Measurements from ENCODE around the gene TNIP2. TPM values are rescaled to one million over a fixed set of nuclear protein-coding genes. Genes with fewer than 3 reads are reported as not detected.

TNIP2 gene
- total and polyA plus RNA-seq, 2 of the 13 experiments (the other 11 are each of a cell fraction or from before 2014, with no cell fraction given) = 25.6 to 38.0 TPM

- peak; percentile 70; the same call in 1 of the 2 replicates for TF ChIP-seq HOXA3 (CRISPR knock-in tag; IDR thresholded peaks at IDR 0.05)
- TF ChIP-seq ZMYM3 (CRISPR knock-in tag; IDR thresholded peaks at IDR 0.05) = peak; percentile 84; the same call in 1 of the 2 replicates
- TF ChIP-seq PHF20 (CRISPR knock-in tag; IDR thresholded peaks at IDR 0.05) = no peak
- TF ChIP-seq ZNF546 (CRISPR knock-in tag; conservative IDR thresholded peaks at IDR 0.05) = no peak
- no peak for TF ChIP-seq CHCHD3 (CRISPR knock-in tag; IDR thresholded peaks at IDR 0.05)
- no peak for TF ChIP-seq NR0B2 (CRISPR knock-in tag; IDR thresholded peaks at IDR 0.05)
- no peak for TF ChIP-seq CBX1 (IDR thresholded peaks at IDR 0.05; ENCODE audit: low read depth)
- no peak for TF ChIP-seq GLI4 (CRISPR knock-in tag; IDR thresholded peaks at IDR 0.05; ENCODE audit: borderline replicate concordance)
- TF ChIP-seq GABPB1 (CRISPR knock-in tag; IDR thresholded peaks at IDR 0.05) = peak; percentile 40; the same call in 1 of the 2 replicates
- no peak for TF ChIP-seq ZSCAN5A (CRISPR knock-in tag; IDR thresholded peaks at IDR 0.05; ENCODE audit: borderline replicate concordance)
- TF ChIP-seq XRCC5 (optimal IDR thresholded peaks at IDR 0.05; ENCODE audit: low read length) = peak; percentile 65
- peak; percentile 76 for TF ChIP-seq FOXA3 (CRISPR knock-in tag; IDR thresholded peaks at IDR 0.05)
- TF ChIP-seq SNAPC4 (CRISPR knock-in tag; IDR thresholded peaks at IDR 0.05) = no peak
- no peak for TF ChIP-seq ZNF20 (CRISPR knock-in tag; IDR thresholded peaks at IDR 0.05)
- no peak for TF ChIP-seq JDP2 (CRISPR knock-in tag; IDR thresholded peaks at IDR 0.05; ENCODE audit: borderline replicate concordance)
- TF ChIP-seq ZNF607 (CRISPR knock-in tag; IDR thresholded peaks at IDR 0.05; ENCODE audit: borderline replicate concordance) = no peak
- TF ChIP-seq, protein P1, sequence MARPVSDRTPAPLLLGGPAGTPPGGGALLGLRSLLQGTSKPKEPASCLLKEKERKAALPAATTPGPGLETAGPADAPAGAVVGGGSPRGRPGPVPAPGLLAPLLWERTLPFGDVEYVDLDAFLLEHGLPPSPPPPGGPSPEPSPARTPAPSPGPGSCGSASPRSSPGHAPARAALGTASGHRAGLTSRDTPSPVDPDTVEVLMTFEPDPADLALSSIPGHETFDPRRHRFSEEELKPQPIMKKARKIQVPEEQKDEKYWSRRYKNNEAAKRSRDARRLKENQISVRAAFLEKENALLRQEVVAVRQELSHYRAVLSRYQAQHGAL (CRISPR knock-in tag; IDR thresholded peaks at IDR 0.05; ENCODE audit: not compliant biosample characterization) = no peak
- TF ChIP-seq FOXO4 (CRISPR knock-in tag; conservative IDR thresholded peaks at IDR 0.05) = no peak
- TF ChIP-seq RFXANK (CRISPR knock-in tag; IDR thresholded peaks at IDR 0.05) = no peak
- 0 out of 2 replicates have a peak, but pooled peaks have one; percentile 20 for TF ChIP-seq ZNF891 (CRISPR knock-in tag; IDR thresholded peaks at IDR 0.05)
Observed at GRCh38 chr4:2761035-2761923, 5.1 kb upstream of the TNIP2 start (continued).
